Thyroid gland (tissue), 4 donors: ENCODE results near the gene RNF14.

ENCODE experiments used
- POLR2A ChIP-seq, 2 donors: fragments of 450-650 bp; IDR thresholded peaks; one replicate each; pipeline ENCODE4 v1.6.1; 2017; ENCODE audit warnings: antibody characterized with exemption in 2 of 2, mild to moderate bottlenecking in 2 of 2, moderate library complexity in 1 of 2
- TF ChIP-seq, protein P1 (sequence below), 6 experiments: fragments of 200-600 bp in 3 of 6; fragments of 450-650 bp in 3 of 6; sonication (generic) in 3 of 6; IDR thresholded peaks; one replicate each; pipeline ENCODE4 v1.5.1; 2016 to 2019; ENCODE audit warnings: antibody characterized with exemption in 6 of 6, mild to moderate bottlenecking in 2 of 6, inconsistent platforms in 1 of 6, moderate library complexity in 1 of 6

DNA sequence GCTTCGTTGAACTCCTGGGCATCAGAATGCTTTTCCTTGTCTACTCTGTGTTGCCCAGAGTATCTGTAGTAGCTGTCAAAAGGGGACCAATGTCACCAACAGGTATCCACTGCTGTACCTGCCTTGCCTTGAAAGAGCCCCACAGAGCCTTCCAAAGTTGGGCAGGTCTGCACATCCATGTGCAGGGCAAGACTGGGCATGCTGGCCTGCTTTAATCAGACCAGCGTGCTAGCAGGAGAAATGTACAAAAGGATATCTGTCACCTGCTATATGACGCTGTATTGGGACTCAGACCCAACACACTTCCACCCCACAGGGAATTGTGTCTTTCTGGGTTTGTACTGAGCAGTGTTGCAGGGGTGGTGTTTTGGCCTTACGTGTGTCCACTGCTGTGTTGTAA lies 33.4 kb upstream of the RNF14 start:
- TF ChIP-seq POLR2A (IDR thresholded peaks at IDR 0.05) = no peak
- TF ChIP-seq, protein P1, sequence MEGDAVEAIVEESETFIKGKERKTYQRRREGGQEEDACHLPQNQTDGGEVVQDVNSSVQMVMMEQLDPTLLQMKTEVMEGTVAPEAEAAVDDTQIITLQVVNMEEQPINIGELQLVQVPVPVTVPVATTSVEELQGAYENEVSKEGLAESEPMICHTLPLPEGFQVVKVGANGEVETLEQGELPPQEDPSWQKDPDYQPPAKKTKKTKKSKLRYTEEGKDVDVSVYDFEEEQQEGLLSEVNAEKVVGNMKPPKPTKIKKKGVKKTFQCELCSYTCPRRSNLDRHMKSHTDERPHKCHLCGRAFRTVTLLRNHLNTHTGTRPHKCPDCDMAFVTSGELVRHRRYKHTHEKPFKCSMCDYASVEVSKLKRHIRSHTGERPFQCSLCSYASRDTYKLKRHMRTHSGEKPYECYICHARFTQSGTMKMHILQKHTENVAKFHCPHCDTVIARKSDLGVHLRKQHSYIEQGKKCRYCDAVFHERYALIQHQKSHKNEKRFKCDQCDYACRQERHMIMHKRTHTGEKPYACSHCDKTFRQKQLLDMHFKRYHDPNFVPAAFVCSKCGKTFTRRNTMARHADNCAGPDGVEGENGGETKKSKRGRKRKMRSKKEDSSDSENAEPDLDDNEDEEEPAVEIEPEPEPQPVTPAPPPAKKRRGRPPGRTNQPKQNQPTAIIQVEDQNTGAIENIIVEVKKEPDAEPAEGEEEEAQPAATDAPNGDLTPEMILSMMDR (IDR thresholded peaks at IDR 0.05) = no peak
